HepG2 (cell line): ENCODE measurements around the gene PPIG. TPM values are rescaled to one million over a fixed set of nuclear protein-coding genes. Genes with fewer than 3 reads are reported as not detected.
A peak's percentile ranks its signal among the peaks of the same experiment; 100 is the strongest.

ENCODE experiments used
- GPN1 ChIP-seq: sonication (generic); formaldehyde crosslinking; IDR thresholded peaks from 2 replicates; pipeline ENCODE4 v1.5.1; 2020; ENCODE audit warnings: missing genetic modification reagents, borderline replicate concordance
- HCFC1 ChIP-seq: fragments of 150-350 bp; IDR thresholded peaks from 2 replicates; pipeline ENCODE4 v1.6.1; 2014; ENCODE audit warnings: low read depth, low read length
- JDP2 ChIP-seq: sonication (generic); formaldehyde crosslinking; IDR thresholded peaks from 2 replicates; pipeline ENCODE4 v1.8.1; 2022; ENCODE audit warnings: missing genetic modification reagents, borderline replicate concordance
- LRRFIP1 ChIP-seq: sonication (generic); formaldehyde crosslinking; conservative IDR thresholded peaks from 2 replicates; pipeline ENCODE4 v1.4.0; 2020; ENCODE audit warnings: missing genetic modification reagents
- MEIS1 ChIP-seq: sonication (generic); formaldehyde crosslinking; IDR thresholded peaks from 2 replicates; pipeline ENCODE4 v1.9.0; 2021; ENCODE audit warnings: mild to moderate bottlenecking, missing genetic modification reagents, moderate library complexity, borderline replicate concordance
- NFKBIZ ChIP-seq: IDR thresholded peaks from 2 replicates; pipeline ENCODE4 v1.6.1; 2018; ENCODE audit warnings: missing genetic modification reagents, missing compliant biosample characterization
- NPAS2 ChIP-seq: sonication (generic); formaldehyde crosslinking; IDR thresholded peaks from 2 replicates; pipeline ENCODE4 v1.8.0; 2022; ENCODE audit warnings: mild to moderate bottlenecking, missing genetic modification reagents, borderline replicate concordance
- PCBP1 ChIP-seq: fragments of 200-400 bp; formaldehyde crosslinking; IDR thresholded peaks from 2 replicates; pipeline ENCODE4 v1.6.1; 2017; ENCODE audit warnings: mild to moderate bottlenecking, low read depth, low read length, borderline replicate concordance
- RARA ChIP-seq: IDR thresholded peaks from 2 replicates; pipeline ENCODE4 v1.6.1; 2016; ENCODE audit warnings: missing genetic modification reagents, missing compliant biosample characterization
- TFAP4 ChIP-seq: sonication (generic); IDR thresholded peaks from 2 replicates; pipeline ENCODE4 v1.6.1; 2016; ENCODE audit warnings: low read depth, borderline replicate concordance
- U2AF1 ChIP-seq: fragments of 200-400 bp; formaldehyde crosslinking; optimal IDR thresholded peaks from 2 replicates; pipeline ENCODE3; 2017; ENCODE audit warnings: mild to moderate bottlenecking, low read depth, low read length
- WIZ ChIP-seq: sonication (generic); formaldehyde crosslinking; IDR thresholded peaks from 2 replicates; pipeline ENCODE4 v1.5.1; 2020; ENCODE audit warnings: mild to moderate bottlenecking, missing genetic modification reagents
- ZBTB1 ChIP-seq: sonication (generic); formaldehyde crosslinking; IDR thresholded peaks from 2 replicates; pipeline ENCODE4 v1.4.0; 2020; ENCODE audit warnings: missing genetic modification reagents, borderline replicate concordance
- ZBTB8A ChIP-seq: sonication (generic); formaldehyde crosslinking; IDR thresholded peaks from 2 replicates; pipeline ENCODE4 v1.4.0; 2020; ENCODE audit warnings: mild to moderate bottlenecking, low read depth, missing genetic modification reagents, borderline replicate concordance
- ZNF775 ChIP-seq: sonication (generic); formaldehyde crosslinking; IDR thresholded peaks from 2 replicates; pipeline ENCODE4 v1.4.0; 2020; ENCODE audit warnings: missing genetic modification reagents, mild to moderate bottlenecking, moderate library complexity, borderline replicate concordance
- ZNF792 ChIP-seq: IDR thresholded peaks from 2 replicates; pipeline ENCODE4 v1.6.1; 2016
- polyA plus RNA-seq, 8 experiments: library from polyadenylated mRNA; depleted of rRNA in 3 of 8; stranded (reverse) in 7 of 8; unstranded in 1 of 8; fragments of >200 nt; fragmentation: Illumina TruSeq in 4 of 8; extraction: Trizol in 4 of 8; gene quantifications; 2 replicates each; pipeline versions ENCODE4 v1.2.1 to v1.2.3, GENCODE V29; 2011 to 2016; ENCODE audit warnings: low read depth in 4 of 8, missing spikeins in 1 of 8, mixed read lengths in 1 of 8; ENCODE audit not compliant: insufficient read depth in 1 of 8
- total RNA-seq, 5 experiments: library from RNA; depleted of rRNA; stranded (reverse); fragments of >200 nt; fragmentation: Illumina TruSeq; extraction: Trizol; gene quantifications; 2 replicates each; pipeline ENCODE4 v1.2.3, GENCODE V29; 2016; ENCODE audit warnings: low read depth in 1 of 5
- TF ChIP-seq, protein P1 (sequence below): sonication (generic); formaldehyde crosslinking; IDR thresholded peaks from 2 replicates; pipeline ENCODE4 v1.4.0; 2020; ENCODE audit warnings: missing genetic modification reagents, mild to moderate bottlenecking, borderline replicate concordance
- TF ChIP-seq, protein P2 (sequence below): sonication (generic); formaldehyde crosslinking; IDR thresholded peaks from 2 replicates; pipeline ENCODE4 v1.4.0; 2020; ENCODE audit warnings: mild to moderate bottlenecking, missing genetic modification reagents

PPIG gene
- total and polyA plus RNA-seq, 2 of the 13 experiments (the other 11 are each of a cell fraction or from before 2014, with no cell fraction given), result 31.3 to 81.0 TPM

- TF ChIP-seq LRRFIP1 (CRISPR knock-in tag) (no peak), ZNF775 (no peak), ZBTB1 (no peak), U2AF1 (no peak), PCBP1 (no peak), NFKBIZ (CRISPR knock-in tag) (no peak), NPAS2 (CRISPR knock-in tag) (no peak), GPN1 (no peak), MEIS1 (peak; percentile 75; the same call in 1 of the 2 replicates), RARA (no peak; the same call in none of the 2 replicates), TFAP4 (no peak), WIZ (CRISPR knock-in tag) (0 out of 2 replicates have a peak, but pooled peaks have one; percentile 77), ZNF792 (CRISPR knock-in tag) (peak; percentile 93), HCFC1 (no peak; the same call in 1 of the 2 replicates), JDP2 (CRISPR knock-in tag) (no peak), ZBTB8A (no peak)
- TF ChIP-seq, protein P1, sequence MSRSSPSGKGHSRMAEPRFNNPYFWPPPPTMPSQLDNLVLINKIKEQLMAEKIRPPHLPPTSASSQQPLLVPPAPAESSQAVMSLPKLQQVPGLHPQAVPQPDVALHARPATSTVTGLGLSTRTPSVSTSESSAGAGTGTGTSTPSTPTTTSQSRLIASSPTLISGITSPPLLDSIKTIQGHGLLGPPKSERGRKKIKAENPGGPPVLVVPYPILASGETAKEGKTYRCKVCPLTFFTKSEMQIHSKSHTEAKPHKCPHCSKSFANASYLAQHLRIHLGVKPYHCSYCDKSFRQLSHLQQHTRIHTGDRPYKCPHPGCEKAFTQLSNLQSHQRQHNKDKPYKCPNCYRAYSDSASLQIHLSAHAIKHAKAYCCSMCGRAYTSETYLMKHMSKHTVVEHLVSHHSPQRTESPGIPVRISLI (CRISPR knock-in tag), result peak; percentile 99
- TF ChIP-seq, protein P2, sequence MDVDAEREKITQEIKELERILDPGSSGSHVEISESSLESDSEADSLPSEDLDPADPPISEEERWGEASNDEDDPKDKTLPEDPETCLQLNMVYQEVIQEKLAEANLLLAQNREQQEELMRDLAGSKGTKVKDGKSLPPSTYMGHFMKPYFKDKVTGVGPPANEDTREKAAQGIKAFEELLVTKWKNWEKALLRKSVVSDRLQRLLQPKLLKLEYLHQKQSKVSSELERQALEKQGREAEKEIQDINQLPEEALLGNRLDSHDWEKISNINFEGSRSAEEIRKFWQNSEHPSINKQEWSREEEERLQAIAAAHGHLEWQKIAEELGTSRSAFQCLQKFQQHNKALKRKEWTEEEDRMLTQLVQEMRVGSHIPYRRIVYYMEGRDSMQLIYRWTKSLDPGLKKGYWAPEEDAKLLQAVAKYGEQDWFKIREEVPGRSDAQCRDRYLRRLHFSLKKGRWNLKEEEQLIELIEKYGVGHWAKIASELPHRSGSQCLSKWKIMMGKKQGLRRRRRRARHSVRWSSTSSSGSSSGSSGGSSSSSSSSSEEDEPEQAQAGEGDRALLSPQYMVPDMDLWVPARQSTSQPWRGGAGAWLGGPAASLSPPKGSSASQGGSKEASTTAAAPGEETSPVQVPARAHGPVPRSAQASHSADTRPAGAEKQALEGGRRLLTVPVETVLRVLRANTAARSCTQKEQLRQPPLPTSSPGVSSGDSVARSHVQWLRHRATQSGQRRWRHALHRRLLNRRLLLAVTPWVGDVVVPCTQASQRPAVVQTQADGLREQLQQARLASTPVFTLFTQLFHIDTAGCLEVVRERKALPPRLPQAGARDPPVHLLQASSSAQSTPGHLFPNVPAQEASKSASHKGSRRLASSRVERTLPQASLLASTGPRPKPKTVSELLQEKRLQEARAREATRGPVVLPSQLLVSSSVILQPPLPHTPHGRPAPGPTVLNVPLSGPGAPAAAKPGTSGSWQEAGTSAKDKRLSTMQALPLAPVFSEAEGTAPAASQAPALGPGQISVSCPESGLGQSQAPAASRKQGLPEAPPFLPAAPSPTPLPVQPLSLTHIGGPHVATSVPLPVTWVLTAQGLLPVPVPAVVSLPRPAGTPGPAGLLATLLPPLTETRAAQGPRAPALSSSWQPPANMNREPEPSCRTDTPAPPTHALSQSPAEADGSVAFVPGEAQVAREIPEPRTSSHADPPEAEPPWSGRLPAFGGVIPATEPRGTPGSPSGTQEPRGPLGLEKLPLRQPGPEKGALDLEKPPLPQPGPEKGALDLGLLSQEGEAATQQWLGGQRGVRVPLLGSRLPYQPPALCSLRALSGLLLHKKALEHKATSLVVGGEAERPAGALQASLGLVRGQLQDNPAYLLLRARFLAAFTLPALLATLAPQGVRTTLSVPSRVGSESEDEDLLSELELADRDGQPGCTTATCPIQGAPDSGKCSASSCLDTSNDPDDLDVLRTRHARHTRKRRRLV (CRISPR knock-in tag), result peak; percentile 35; the same call in 1 of the 2 replicates
These were observed 99.4 kb downstream of the PPIG start (continued) for GRCh38 chr2:169683425-169684134.
